HCT116 (cell line): ENCODE data around the gene RSPO1. TPM values are rescaled to one million over a fixed set of nuclear protein-coding genes. Genes with fewer than 3 reads are reported as not detected.

ENCODE experiments used
- ATAC-seq: fragments of 200-7000 bp; cut with Tn5 transposase; 2 replicates; pipeline ENCODE4 v1.9.1; 2020; ENCODE audit warnings: mild to moderate bottlenecking, moderate library complexity
- BruUV-seq: library from RNA; stranded (reverse); fragments of 400-500 nt; replicated peaks from 2 replicates; lab custom pipeline; 2021; lab: Mats Ljungman, UMichigan
- CTCF ChIA-PET: fragments of 300-600 bp; sonication (Branson Sonifier 250); formaldehyde crosslinking; loops from one replicate; lab custom pipeline; 2021; ENCODE audit warnings: antibody characterized with exemption; lab: Charles Lee
- POLR2A ChIA-PET: fragments of 300-600, 350-600 bp; sonication (Branson Sonifier 250); formaldehyde crosslinking; loops from one replicate; lab custom pipeline; 2021; ENCODE audit warnings: antibody characterized with exemption; lab: Charles Lee
- RAD21 ChIA-PET, 2 experiments: fragments of 300-600 bp; sonication (Branson Sonifier 250); formaldehyde crosslinking; loops; one replicate each; lab custom pipeline; 2023; ENCODE audit warnings: low total read pairs in 2 of 2; ENCODE audit not compliant: uncharacterized antibody in 2 of 2, unreplicated experiment in 2 of 2, low non-redundant PET in 1 of 2; lab: Charles Lee
- DNase-seq: peaks from one replicate; pipeline ENCODE4 v3.0.0-alpha.2; 2010; ENCODE audit warnings: low read depth, low spot score
- H2AFZ ChIP-seq: fragments of 200-600 bp; shearing (Covaris generic), sonication (generic); 2 replicates; pipeline ENCODE4 v1.6.1; 2017; ENCODE audit warnings: low read depth, mixed run types, mixed read lengths, antibody characterized with exemption, low read length; ENCODE audit not compliant: poor library complexity, severe bottlenecking
- H3K27ac ChIP-seq: 2 replicates; pipeline ENCODE4 v1.5.1; 2012; ENCODE audit warnings: low read depth, low read length
- H3K27me3 ChIP-seq: fragments of 200-600 bp; sonication (generic); 2 replicates; pipeline ENCODE4 v1.6.1; 2016; ENCODE audit warnings: mixed run types, low read length, mixed read lengths; ENCODE audit not compliant: insufficient read depth
- H3K36me3 ChIP-seq, 2 experiments: fragments of 200-500 bp in 1 of 2; fragments of 200-600 bp in 1 of 2; sonication (Bioruptor generic) in 1 of 2; sonication (generic) in 1 of 2; 2 replicates each; pipeline versions ENCODE4 v1.5.1 to v1.6.1; 2014 to 2016; ENCODE audit warnings: low read length in 2 of 2, inconsistent platforms in 1 of 2, mixed read lengths in 1 of 2, mixed run types in 1 of 2; ENCODE audit not compliant: insufficient read depth in 2 of 2, control insufficient read depth in 1 of 2
- H3K4me1 ChIP-seq, 2 experiments: fragments of 200-600 bp in 1 of 2; sonication (generic) in 1 of 2; 2 replicates each; pipeline versions ENCODE4 v1.5.1 to v1.6.1; 2012 to 2017; ENCODE audit warnings: low read length in 2 of 2, inconsistent platforms in 1 of 2, mild to moderate bottlenecking in 1 of 2, mixed read lengths in 1 of 2, mixed run types in 1 of 2, moderate library complexity in 1 of 2; ENCODE audit not compliant: insufficient read depth in 2 of 2, control insufficient read depth in 1 of 2
- H3K4me2 ChIP-seq: fragments of 200-600 bp; sonication (generic); 2 replicates; pipeline ENCODE4 v1.6.1; 2017; ENCODE audit warnings: mixed run types, low read length, mixed read lengths
- H3K4me3 ChIP-seq, 2 experiments: fragments of 200-600 bp in 1 of 2; sonication (generic) in 1 of 2; replicated peaks in 1 of 2; 2 replicates each; pipeline ENCODE4 v1.5.1; 2011 to 2016; ENCODE audit warnings: low read length in 2 of 2, control low read depth in 1 of 2, low read depth in 1 of 2, mild to moderate bottlenecking in 1 of 2, mixed read lengths in 1 of 2, mixed run types in 1 of 2
- H3K79me2 ChIP-seq: fragments of 200-600 bp; sonication (generic); 2 replicates; pipeline ENCODE4 v1.6.1; 2017; ENCODE audit warnings: mild to moderate bottlenecking, mixed run types, low read length, moderate library complexity, mixed read lengths; ENCODE audit not compliant: insufficient read depth
- H3K9ac ChIP-seq: fragments of 200-600 bp; sonication (generic); 2 replicates; pipeline ENCODE4 v1.6.1; 2016; ENCODE audit warnings: low read length, mixed read lengths
- H3K9me2 ChIP-seq: fragments of 200-600 bp; sonication (generic), shearing (Covaris generic); 2 replicates; pipeline ENCODE4 v1.6.1; 2017; ENCODE audit warnings: mixed run types, mild to moderate bottlenecking, moderate library complexity; ENCODE audit not compliant: insufficient read depth
- H3K9me3 ChIP-seq, 2 experiments: fragments of 200-500 bp in 1 of 2; fragments of 200-600 bp in 1 of 2; sonication (Bioruptor generic) in 1 of 2; sonication (generic) in 1 of 2; 2 replicates each; pipeline ENCODE4 v1.6.1; 2014 to 2017; ENCODE audit warnings: low read length in 2 of 2, mixed read lengths in 2 of 2, inconsistent platforms in 1 of 2, low read depth in 1 of 2, mild to moderate bottlenecking in 1 of 2, mixed run types in 1 of 2, moderate library complexity in 1 of 2; ENCODE audit not compliant: control insufficient read depth in 1 of 2, insufficient read depth in 1 of 2
- H4K20me1 ChIP-seq: fragments of 200-600 bp; sonication (generic), shearing (Covaris generic); 2 replicates; pipeline ENCODE4 v1.6.1; 2017; ENCODE audit warnings: mixed run types, mild to moderate bottlenecking, moderate library complexity; ENCODE audit not compliant: insufficient read depth
- CEBPB ChIP-seq: IDR thresholded peaks from 2 replicates; pipeline ENCODE4 v1.6.1; 2012; ENCODE audit warnings: low read depth
- EZH2phosphoT487 ChIP-seq: fragments of 200-600 bp; IDR thresholded peaks from 2 replicates; pipeline ENCODE4 v1.6.1; 2018; ENCODE audit warnings: antibody characterized with exemption, borderline replicate concordance
- JUND ChIP-seq: IDR thresholded peaks from 2 replicates; pipeline ENCODE4 v1.6.1; 2012
- POLR2AphosphoS5 ChIP-seq: IDR thresholded peaks from 2 replicates; pipeline ENCODE4 v1.6.1; 2011; ENCODE audit warnings: mild to moderate bottlenecking, low read depth, low read length, moderate library complexity
- RAD21 ChIP-seq: IDR thresholded peaks from 2 replicates; pipeline ENCODE4 v1.6.1; 2012; ENCODE audit warnings: low read depth, mild to moderate bottlenecking
- SIN3A ChIP-seq: IDR thresholded peaks from 2 replicates; pipeline ENCODE4 v1.6.1; 2012; ENCODE audit warnings: low read depth
- YY1 ChIP-seq: IDR thresholded peaks from 2 replicates; pipeline ENCODE4 v1.6.1; 2011; ENCODE audit warnings: low read length, low read depth, moderate library complexity, mild to moderate bottlenecking; ENCODE audit not compliant: insufficient replicate concordance; ENCODE audit errors: extremely low read depth
- ZFX ChIP-seq: fragments of 450-650 bp; IDR thresholded peaks from 2 replicates; pipeline ENCODE4 v1.6.1; 2017
- intact Hi-C: fragments of 100-400 bp; cut with micrococcal nuclease; formaldehyde crosslinking; loops from 2 replicates; pipeline ENCODE4 v1.10.0; 2022
- total RNA-seq: library from RNA; stranded (reverse); gene quantifications from one replicate; pipeline ENCODE4 v1.2.1, GENCODE V29; 2021; ENCODE audit not compliant: unreplicated experiment
- TF ChIP-seq, protein P1 (sequence below), 3 experiments: fragments of 200-600 bp in 1 of 3; sonication (generic) in 1 of 3; IDR thresholded peaks in 2 of 3; conservative IDR thresholded peaks in 1 of 3; 2 replicates each; pipeline ENCODE4 v1.5.1; 2012 to 2017; ENCODE audit warnings: low read depth in 2 of 3, low read length in 2 of 3, antibody characterized with exemption in 1 of 3, borderline replicate concordance in 1 of 3, control low read depth in 1 of 3, mild to moderate bottlenecking in 1 of 3, mixed read lengths in 1 of 3, mixed run types in 1 of 3, moderate library complexity in 1 of 3; ENCODE audit not compliant: insufficient read depth in 1 of 3
- TF ChIP-seq, protein P2 (sequence below): IDR thresholded peaks from 2 replicates; pipeline ENCODE4 v1.6.1; 2012
- TF ChIP-seq, protein P3 (sequence below): IDR thresholded peaks from 2 replicates; pipeline ENCODE4 v1.6.1; 2012; ENCODE audit warnings: low read depth

RSPO1 gene
- total RNA-seq, 1 experiment from 2014 or later: 0.15 TPM

DNA sequence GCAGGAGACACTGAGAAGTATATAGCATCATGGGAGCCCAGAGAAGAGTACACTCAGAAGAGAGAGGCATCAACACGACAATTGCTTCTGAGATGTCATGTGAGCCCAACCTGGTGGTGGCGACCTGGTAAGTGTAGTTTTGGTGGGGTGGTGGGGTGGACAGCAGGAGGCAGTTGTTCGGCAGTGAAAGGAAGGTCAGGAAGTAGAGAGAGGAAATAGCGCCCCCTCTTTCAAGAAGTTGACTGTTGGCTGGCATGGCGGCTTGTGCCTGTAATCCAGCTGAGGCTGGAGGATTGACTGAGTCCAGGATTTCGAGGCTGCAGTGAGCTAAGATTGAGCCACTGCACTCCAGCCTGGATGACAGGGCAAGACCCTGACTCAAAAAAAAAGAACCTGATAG lies 12.6 kb downstream of the RSPO1 start:
- H3K4me1 ChIP-seq: peaks cover 0 to 6% of the 10 kb centered on the region in 2 experiments; a peak in 3 of 4 replicates
- no peaks in the 10 kb centered on the region for H3K36me3 ChIP-seq
- ChIA-PET POLR2A (no interaction called here), CTCF (no interaction called here)
- H3K9me3 ChIP-seq: no peaks in the 10 kb centered on the region
- peak; percentile 67 for ATAC-seq
- peaks cover 21% of the 10 kb centered on the region; the same call in 1 of the 2 replicates for H3K27me3 ChIP-seq
- no peak overlapping the region for H3K27ac ChIP-seq
- H3K79me2 ChIP-seq: no peaks in the 10 kb centered on the region
- intact Hi-C loops: no loop called here
- BruUV-seq: no TSS peak
- H3K4me3 ChIP-seq: no peak overlapping the region
- H3K4me2 ChIP-seq: no peak overlapping the region
- no peak overlapping the region for H3K9ac ChIP-seq
- no peak overlapping the region for H2AFZ ChIP-seq
- no peak for DNase-seq
- no peaks in the 10 kb centered on the region for H3K9me2 ChIP-seq
- no peak for TF ChIP-seq POLR2AphosphoS5
- TF ChIP-seq ZFX: no peak
- TF ChIP-seq SIN3A: no peak
- TF ChIP-seq, protein P1, sequence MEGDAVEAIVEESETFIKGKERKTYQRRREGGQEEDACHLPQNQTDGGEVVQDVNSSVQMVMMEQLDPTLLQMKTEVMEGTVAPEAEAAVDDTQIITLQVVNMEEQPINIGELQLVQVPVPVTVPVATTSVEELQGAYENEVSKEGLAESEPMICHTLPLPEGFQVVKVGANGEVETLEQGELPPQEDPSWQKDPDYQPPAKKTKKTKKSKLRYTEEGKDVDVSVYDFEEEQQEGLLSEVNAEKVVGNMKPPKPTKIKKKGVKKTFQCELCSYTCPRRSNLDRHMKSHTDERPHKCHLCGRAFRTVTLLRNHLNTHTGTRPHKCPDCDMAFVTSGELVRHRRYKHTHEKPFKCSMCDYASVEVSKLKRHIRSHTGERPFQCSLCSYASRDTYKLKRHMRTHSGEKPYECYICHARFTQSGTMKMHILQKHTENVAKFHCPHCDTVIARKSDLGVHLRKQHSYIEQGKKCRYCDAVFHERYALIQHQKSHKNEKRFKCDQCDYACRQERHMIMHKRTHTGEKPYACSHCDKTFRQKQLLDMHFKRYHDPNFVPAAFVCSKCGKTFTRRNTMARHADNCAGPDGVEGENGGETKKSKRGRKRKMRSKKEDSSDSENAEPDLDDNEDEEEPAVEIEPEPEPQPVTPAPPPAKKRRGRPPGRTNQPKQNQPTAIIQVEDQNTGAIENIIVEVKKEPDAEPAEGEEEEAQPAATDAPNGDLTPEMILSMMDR (IDR thresholded peaks at IDR 0.05 in 2 of 3, conservative IDR thresholded peaks at IDR 0.05 in 1 of 3; ENCODE audit: borderline replicate concordance in 1 of 3, insufficient read depth in 1 of 3, low read depth in 2 of 3, low read length in 2 of 3): peak; percentile 14 to 41 (median 39); a peak in 3 of 6 replicates
- TF ChIP-seq RAD21: no peak
- TF ChIP-seq, all 23 proteins: peak for 1
- no peaks in the 10 kb centered on the region for H4K20me1 ChIP-seq
- RAD21 ChIA-PET: no interaction called here

DNA sequence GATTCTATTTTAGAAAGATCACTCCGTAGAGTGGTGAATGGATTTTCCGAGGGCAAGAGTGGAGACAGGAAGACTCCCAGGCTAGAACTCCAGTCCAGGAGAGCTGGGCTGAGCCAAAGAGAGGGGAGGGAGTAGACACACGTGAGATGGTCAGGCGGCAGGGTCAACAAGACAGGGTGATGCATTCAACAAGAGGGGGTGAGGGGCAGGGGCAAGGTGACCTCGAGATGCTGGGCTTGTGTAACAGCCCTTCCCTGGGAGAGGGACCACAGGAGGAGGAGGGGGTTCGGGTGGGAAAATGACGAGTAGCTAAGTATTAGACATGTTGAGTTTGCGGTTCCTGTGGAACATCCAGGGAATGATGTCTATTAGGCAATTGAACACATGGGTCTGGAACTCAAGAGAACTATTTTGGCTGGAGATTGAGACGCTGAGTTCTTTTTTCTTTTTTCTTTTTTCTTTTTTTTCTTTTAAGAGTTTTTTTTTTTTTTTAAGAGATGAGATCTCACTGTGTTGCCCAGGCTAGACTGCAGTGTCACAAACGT lies 13.3 kb downstream of the RSPO1 start:
- Histone ChIP-seq H3K27ac (no peak overlapping the region), H3K4me2 (no peak overlapping the region), H3K36me3 (no peaks in the 10 kb centered on the region), H3K27me3 (peaks cover 28% of the 10 kb centered on the region), H4K20me1 (no peaks in the 10 kb centered on the region), H3K9me2 (no peaks in the 10 kb centered on the region), H3K9ac (no peak overlapping the region), H2AFZ (peak overlapping the region; percentile 53), H3K9me3 (no peaks in the 10 kb centered on the region), H3K4me1 (peaks cover 0 to 6% of the 10 kb centered on the region in 2 experiments; a peak in 3 of 4 replicates), H3K79me2 (no peaks in the 10 kb centered on the region), H3K4me3 (no peak overlapping the region)
- no peak for DNase-seq
- no TSS peak for BruUV-seq
- ChIA-PET CTCF (no interaction called here), RAD21 (no interaction called here), POLR2A (no interaction called here)
- intact Hi-C loops: no loop called here
- no peak for ATAC-seq
- TF ChIP-seq, protein P2, sequence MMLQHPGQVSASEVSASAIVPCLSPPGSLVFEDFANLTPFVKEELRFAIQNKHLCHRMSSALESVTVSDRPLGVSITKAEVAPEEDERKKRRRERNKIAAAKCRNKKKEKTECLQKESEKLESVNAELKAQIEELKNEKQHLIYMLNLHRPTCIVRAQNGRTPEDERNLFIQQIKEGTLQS: no peak
- TF ChIP-seq, protein P3, sequence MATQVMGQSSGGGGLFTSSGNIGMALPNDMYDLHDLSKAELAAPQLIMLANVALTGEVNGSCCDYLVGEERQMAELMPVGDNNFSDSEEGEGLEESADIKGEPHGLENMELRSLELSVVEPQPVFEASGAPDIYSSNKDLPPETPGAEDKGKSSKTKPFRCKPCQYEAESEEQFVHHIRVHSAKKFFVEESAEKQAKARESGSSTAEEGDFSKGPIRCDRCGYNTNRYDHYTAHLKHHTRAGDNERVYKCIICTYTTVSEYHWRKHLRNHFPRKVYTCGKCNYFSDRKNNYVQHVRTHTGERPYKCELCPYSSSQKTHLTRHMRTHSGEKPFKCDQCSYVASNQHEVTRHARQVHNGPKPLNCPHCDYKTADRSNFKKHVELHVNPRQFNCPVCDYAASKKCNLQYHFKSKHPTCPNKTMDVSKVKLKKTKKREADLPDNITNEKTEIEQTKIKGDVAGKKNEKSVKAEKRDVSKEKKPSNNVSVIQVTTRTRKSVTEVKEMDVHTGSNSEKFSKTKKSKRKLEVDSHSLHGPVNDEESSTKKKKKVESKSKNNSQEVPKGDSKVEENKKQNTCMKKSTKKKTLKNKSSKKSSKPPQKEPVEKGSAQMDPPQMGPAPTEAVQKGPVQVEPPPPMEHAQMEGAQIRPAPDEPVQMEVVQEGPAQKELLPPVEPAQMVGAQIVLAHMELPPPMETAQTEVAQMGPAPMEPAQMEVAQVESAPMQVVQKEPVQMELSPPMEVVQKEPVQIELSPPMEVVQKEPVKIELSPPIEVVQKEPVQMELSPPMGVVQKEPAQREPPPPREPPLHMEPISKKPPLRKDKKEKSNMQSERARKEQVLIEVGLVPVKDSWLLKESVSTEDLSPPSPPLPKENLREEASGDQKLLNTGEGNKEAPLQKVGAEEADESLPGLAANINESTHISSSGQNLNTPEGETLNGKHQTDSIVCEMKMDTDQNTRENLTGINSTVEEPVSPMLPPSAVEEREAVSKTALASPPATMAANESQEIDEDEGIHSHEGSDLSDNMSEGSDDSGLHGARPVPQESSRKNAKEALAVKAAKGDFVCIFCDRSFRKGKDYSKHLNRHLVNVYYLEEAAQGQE: no peak
- TF ChIP-seq RAD21: no peak
- TF ChIP-seq, protein P1 (IDR thresholded peaks at IDR 0.05 in 2 of 3, conservative IDR thresholded peaks at IDR 0.05 in 1 of 3; ENCODE audit: borderline replicate concordance in 1 of 3, insufficient read depth in 1 of 3, low read depth in 2 of 3, low read length in 2 of 3): no peak
- no peak for TF ChIP-seq YY1
- TF ChIP-seq CEBPB: no peak
- TF ChIP-seq EZH2phosphoT487: no peak
- TF ChIP-seq JUND: no peak
